ENCODE results near the gene RAB15.

The RAB15 gene

DNA sequence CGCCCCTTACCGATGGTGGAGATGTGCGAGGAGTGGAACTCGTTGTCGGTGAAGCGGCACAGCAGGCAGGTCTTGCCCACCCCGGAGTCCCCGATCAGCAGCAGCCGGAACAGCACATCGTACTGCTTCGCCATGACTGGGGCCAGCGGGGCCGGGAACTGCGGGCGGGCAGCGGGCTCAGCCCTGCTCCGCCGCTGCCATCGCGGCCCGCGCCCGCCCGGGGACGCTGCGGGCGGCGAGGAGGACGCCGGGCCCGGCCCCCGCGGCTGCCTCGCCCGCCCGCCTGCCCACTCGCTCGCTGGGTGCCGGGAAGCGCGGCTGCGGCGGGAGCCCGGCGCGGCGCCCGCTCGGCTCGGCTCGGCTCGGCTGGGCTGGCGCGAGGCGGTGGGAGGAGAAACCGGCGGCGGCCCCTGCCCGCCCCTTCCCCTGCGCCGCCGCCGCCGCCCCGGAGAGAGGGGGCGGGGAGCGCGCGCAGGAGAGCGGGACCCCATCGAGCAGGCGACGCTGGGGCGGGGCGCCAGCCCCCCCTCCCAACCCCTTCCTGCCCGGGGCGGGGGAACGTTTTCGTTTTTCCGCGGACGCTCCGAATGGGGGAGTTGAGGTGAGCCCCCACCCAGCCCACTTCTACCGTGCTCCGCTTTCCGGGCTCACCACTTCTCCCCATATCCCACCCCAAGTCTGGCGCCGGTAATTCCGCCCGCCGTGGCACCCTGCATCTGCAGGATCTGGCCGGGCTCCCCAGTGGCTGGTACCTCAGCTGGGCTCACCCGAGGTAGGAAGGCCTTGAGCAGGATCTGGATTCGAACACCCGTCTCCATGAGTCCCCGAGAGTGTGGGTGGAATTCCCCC lies at the start of gene RAB15:
RAB15 (minus strand) TSS at position 394 of the 849 bp plus-strand sequence; CDS start at position 134, 260 bp downstream.
- peak; percentile 13 to 18 for DNase-seq

DNA sequence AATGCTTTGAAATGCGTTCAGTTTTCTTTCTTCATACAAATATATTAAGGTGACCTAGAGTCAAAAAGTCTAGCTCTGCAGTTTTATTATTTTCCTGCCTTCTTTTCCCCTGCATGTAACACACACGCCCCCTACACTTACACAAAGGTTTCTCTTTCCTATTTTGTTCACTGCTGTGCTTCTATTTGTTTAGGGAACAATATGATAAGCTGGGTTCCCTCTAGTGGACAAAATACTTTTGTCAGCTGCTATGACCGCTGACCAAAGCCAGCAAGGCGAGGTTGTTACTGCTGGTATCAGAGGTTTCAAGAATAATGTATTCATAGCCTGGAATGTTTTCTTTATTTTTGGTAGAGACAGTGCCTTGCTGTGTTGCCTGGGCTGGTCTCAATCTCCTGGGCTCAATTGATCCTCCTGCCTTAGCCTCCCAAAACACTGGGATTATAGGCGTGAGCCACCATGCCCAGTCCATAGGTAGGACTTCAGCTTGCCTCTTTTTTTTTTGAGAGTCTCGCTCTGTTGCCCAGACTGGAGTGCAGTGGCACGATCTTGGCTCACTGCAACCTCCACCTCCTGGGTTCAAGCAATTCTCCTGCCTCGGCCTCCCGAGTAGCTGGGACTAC lies 47.9 kb upstream of the RAB15 start:
- no peak for DNase-seq

DNA sequence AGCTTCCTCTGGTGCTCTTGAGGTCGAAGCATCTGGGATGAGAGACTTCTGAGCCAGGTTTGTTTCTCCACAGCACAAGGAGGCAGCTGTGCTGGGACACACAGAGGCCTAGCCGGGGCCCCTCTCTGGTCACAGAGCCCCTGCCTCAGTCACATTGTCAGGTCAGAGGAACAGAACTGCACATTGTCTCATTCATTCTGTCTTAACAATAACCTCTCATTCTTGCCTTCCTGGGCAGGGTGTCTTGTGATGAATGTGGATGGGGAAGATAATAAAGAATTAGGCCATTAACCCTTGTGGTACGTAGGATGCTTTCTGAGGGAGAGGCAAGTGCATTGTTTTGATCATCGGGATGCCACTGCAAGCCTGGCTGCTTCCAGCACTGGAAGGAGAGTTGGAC lies 44.3 kb upstream of the RAB15 start:
- no peak for DNase-seq

DNA sequence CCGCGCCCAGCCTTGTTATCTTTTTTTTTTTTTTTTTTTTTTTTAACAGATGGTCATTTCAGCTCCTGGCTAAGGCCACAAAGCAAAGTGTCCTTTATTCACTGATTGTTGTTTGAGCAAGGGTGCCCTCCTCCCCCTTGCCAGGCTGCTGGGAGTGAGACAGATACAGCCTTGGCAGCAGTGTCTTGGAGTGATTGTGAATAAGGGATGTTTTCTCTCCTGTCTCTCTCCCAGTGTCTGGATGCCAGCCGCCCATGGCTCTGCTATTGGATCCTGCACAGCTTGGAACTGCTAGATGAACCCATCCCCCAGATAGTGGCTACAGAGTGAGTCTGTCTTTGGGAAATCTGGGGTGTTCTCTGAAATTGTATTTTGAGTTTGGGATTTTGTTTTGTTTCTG lies 43.3 kb upstream of the RAB15 start:
- no peak for DNase-seq

DNA sequence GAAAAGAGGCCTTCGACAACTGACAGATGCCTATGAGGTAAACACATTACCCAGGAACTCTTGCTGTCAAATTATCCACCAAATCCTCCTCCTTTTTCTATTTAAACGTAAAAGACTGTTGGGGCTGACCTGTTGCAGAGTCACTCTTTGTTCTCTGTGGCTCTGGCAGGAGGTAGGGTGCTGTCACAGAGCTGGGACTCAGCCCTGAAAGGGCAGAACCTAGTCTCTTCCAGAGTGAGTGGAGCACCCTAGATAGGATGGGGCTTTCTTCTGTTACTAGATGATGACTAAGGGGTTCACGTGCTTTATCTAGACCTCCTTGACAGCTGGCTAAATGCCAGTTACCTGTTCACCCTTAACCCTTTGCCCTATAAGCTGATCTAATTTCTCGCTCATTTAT lies 40.2 kb upstream of the RAB15 start:
- DNase-seq = no peak

DNA sequence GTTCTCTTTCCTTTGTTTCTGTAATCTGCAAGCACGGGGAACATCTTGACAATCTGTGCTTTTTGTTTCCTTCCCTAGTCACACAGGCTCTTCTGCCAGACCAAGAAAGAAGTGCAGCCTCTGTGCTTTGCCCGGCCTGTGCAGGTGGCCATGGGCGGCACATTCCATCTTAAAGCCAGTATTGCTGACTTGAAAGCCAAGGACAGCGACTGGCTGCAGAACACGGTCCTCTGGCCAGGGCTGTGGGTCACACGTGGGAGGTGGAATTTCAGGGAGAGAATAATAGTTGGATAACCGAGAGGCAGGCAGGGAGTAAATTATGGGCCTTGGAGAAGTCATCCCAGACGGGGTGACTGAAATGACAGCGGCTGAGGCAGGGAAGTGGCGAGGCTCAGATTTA lies 39.4 kb upstream of the RAB15 start:
- no peak for DNase-seq

DNA sequence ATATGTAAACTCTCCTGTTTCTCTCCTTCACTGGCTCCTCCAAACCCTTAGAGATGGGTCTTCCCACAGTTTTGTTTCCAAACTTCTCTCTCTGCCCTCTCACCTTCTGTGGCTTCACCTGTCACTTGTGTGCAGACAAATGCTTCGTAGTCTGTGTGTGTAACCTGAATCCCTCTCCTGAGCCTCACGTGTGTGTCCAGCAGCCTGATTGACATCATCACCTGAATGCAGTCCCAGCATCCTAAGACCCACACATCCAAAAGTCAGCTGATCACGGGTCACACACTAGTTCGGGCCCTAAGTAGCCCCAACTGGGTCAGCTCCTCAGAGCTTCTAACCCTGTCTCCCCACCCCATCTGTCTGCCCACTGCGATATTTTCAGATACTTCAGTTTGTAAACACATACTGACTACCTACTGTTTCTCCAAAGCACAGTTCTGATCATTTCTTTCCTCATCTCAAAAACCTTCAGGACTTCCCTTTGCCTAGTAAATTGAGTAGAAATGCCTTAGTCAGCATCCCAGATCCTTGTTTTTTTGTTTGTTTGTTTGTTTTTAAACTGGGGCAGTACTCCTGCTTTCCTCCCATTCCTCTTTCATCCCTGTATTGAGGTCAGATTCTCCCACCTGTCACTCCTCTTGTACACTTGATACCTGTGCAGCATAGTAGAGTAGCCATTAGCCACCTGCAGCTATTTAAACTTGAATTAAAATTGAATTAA lies 38.2 kb upstream of the RAB15 start:
- DNase-seq = no peak

DNA sequence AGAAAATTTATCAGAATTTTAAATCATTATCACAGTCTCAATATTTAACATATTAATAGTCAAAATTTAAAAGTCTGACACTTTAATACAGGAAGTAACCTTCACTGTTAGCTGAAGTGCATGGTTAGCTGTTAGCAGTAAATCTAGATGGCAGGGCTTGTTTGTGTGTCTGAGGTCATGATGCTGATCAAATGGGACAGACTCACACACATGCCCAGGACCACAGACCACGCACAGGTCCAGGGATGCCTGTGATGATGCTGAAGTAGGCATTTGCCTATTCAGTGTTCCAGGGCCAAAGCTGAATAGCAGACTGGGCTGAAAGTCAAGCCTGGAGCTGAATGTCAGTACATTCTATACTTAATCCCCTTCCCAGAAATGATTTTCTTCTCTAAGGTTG lies 35.1 kb upstream of the RAB15 start:
- DNase-seq = no peak

DNA sequence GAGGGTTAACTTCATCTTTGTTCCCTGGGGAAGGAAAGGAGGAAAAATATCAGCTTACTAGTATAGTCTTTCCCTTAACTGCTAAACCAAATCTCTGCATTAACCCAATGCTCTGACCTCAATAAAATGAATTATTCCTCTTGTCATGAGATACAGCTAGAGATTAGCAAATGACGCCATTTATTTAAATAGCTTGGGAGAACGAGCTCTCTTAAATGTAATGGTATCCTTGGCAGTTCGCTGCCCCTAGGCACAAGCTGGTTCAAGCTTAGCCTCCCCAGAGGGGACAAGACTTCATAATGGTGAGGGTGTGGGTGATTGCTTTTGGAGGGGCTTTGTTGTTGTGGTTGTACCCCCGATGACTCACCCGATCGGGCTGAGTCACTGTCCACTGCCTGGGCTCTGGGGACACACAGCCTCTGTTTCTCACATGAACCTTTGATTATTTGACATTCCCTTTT lies 34.2 kb upstream of the RAB15 start:
- DNase-seq = no peak

DNA sequence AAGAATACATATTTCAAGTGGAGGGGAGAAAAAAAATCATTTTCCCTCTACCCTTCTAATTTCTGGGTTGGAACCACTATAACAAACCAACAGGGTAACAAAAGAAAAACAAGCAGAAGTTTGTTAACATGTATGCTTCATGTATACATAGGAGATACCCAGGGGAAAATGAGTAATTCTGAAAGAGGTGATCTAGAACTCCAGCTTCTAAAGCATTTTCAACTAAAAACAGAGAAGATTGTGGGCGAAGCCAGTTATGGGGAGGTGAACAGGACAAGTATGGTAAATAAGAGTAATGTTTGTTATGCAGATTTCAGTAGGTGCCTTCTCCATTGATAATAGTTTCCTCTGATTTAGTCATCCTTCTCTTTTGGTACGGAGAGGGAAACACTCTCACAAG lies 31.3 kb upstream of the RAB15 start:
- DNase-seq = no peak

DNA sequence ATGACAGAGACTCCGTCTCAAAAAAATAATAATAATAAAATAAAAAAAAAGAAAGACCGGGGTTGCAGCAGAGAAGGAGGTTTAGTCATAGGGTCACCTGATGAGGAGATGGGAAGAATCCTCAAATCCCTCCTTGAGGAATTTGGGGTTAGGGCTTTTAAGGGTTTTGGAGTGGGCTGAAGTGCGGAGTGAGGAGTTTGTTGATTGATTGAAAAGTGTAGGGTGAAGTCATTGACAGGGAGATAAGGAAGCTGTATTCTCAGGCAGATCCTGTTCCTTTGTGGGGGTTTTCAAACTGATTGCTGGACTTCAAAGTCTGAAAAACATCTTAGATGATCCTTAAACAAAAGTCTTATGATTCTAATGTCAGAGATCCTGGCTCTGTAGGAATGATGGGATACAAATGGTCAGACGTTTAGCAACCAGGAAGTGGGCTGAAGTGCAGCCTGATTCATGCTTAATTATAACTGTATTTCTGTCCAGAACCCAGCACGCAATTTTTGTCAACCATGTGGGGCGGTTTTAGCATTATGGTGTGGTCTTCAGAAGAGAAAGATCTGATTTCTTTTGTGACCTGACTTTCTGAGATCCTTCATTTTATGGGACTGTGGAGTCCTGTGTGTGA lies 30.6 kb upstream of the RAB15 start:
- DNase-seq = no peak

DNA sequence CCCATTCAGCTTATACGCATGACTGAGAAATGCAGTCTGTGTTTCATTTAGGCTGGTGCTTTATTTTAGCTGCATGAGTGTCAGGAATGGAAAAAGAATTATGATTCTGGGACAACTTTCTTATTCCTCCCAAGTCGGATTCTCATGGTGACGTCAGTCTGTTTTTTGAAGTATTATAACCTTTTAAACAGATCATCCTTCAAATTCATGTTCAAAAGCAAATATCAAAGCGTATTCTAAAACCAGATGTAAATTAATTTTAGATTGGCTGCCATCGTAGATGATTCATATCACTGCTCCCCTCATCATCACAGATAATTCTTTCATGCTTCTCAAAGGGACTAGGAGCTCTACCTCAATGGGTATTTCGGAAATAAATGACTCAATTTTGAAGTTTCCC lies 29.6 kb upstream of the RAB15 start:
- DNase-seq = no peak

DNA sequence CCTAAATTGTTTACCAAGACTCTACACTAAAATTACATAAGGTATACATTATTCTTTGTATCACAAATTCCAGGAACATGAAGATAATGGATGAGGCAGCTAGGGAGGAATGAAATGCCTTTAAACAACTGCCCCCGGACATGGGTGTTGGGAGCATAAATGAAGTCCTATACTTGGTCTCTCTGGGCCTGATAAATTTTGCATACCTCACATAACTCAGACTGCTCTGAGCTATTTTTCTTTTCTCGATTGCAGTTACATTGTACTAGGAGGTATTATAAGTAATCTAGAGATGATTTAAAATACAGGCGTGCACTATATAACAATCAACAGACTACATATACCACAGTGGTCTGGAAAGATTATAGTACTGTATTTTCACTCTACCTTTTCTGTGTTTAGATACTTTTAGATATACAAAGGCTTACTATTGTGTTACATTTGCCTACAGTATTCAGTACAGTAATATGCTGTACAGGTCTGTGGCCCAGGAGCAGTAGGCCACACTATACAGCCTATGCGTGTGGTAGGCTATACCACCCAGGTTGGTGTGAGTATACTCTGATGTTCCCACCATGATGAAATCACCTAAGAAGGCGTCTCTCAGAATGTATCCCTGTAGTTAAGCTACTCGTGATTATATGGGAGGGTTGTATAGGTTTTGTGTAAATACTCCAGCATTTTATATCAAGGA lies 28.9 kb upstream of the RAB15 start:
- no peak for DNase-seq

DNA sequence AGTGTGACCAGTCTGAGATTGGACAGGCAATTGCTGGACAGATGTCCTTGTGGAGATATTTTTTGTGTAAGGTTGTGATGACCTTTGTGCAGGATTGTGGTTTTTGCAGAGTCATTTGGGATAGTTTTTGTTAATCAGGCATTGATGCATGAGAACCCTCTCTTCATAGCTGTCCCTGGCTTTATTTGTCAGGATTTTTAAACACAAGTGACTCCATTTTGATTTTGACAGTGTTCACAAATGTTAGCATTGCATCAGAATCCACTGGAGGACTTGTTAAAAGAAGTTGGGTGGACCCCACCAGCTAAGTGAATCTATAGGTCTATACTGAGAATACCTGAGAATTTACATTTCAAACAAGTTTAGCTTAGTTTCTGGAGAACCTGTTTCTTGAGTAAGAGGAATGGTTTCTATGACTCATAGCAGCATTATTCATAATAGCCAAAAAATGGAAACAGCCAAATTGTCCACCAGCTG lies 26.4 kb upstream of the RAB15 start:
- DNase-seq = no peak

DNA sequence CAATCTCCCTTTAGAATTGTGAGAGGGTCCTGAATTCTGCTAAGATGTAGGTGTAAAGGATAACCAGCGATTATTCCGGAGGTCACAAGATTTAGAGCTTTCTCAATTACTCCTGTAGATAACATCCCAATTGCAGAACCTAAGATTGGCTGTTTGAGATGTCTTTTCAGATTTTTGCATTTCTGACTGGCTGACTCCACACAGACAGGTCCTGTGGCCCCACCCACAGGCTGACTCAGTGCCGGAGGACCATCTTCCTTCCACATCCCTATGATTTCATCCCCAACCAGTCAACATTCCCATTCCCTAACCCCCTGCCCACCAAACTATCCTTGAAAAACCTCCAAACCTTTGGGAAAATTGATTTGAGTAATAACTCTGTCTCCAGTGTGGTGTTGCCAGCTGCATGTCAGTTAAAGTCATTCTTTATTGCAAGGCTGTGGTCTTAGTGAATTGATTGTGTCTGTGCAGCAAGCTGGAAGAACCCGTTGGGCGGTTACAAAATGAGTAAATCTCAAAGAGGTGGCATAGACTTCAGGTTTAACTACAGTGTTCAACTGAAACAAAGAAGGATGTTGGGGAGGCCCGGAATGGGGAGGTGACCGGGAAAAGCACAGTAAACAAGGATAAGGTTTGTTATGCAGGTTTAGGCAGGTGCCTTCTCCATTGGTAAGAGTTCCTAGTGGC lies 25.1 kb upstream of the RAB15 start:
- DNase-seq = no peak

DNA sequence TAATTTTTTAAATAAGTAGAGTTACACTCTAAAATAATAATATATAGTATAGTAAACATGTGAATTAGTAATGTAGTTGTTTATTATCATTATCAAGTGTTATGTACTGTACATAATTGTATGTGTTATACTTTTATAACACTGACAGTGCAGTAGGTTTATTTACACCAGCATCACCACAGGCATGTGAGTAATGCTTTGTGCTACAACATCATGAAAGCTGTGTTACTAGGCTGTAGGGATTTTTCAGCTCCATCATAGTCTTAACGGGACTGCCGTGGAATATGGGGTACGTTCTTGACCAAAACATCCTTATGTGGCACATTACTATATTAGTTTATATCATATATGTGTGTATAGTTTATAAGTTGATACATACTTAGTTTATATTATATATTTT lies 23.2 kb upstream of the RAB15 start:
- no peak for DNase-seq

DNA sequence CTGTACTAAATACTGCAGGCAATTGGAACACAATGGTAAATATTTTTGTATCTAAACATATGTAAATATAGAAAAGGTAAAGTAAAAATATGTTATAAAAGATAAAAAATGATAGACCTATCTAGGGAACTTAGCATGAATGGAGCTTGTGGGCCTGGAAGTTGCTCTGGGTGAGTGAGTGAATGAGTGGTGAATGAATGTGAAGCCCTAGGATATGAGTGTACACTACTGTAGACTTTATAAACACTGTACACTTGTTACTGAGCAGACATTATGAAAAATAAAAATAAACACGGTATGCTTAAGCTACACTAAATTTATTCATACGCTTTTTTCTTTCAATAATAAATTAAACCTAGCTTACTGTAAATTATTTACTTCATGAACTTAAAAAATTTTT lies 22.4 kb upstream of the RAB15 start:
- DNase-seq = no peak

DNA sequence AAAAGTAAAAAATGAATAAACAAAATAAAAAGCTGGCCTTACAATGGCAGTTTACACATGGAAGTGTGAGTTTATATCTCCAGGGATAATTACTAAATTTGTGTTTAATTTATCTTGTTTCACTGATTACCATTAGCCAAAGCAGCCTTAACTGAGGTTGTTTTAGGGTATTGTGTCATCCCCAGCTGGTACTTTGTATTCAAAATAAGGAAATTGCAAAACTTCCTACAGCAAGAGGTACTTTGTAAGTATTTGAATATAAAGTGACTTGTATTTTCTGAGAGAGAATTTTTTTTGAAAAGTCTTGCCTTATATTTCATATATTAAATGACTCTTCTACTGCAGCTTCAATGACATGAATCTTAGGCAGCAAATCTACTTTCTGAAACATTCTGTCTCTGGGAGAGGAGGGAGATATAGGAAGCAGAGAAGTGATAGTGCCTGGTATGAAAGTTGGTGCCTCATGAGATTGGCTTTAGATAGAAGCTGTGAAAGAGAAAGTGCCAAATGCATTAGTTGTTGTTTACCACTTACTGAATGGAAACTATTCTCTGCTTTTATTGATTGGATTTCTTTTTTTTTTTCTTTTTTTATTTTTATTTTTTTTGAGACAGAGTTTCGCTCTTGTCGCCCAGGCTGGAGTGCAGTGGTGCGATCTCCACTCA lies 21.3 kb upstream of the RAB15 start:
- DNase-seq = no peak

DNA sequence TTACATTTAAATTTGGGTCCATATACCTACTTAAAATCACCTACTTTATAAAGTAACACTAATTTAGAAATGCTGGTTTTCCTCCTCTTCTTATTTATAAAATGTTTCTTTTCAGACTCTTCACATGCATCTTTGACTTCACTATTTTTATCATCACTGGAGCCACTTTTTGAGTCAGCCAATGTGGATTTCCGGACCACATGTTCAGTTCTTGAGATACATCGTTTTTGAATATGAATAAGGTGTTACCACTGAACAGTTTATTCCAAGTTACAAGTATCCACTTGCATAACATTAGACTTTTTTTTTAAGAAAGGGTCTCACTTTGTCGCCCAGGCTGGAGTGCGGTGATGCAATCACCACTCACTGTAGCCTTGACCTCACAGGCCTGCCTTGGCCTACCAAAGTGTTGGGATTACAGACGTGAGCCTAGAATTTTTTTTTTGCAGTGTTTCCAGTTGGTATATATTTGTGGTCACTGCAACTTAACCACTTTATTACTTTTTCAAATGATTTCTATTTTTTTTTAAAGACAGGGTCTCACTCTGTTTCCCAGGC lies 20.3 kb upstream of the RAB15 start:
- DNase-seq = no peak

DNA sequence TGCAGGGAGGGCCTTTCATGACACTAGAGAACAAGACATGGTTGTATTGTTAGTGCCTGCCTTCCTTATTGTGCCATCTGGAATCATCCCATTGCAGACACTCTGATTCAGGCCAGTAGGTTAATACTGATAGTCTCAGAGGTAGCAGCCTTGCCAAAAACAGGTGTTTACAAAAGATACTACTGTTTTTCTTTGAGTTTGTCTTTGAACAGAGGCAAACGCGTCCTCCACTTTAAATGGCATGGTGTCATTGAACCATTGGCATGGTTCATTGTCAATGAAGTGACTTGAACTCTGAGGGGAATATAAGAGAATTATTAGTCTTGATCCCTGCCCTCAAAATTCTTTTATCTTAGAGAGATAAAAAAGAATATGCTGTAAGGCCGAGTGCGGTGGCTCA lies 18.8 kb upstream of the RAB15 start:
- DNase-seq = no peak

DNA sequence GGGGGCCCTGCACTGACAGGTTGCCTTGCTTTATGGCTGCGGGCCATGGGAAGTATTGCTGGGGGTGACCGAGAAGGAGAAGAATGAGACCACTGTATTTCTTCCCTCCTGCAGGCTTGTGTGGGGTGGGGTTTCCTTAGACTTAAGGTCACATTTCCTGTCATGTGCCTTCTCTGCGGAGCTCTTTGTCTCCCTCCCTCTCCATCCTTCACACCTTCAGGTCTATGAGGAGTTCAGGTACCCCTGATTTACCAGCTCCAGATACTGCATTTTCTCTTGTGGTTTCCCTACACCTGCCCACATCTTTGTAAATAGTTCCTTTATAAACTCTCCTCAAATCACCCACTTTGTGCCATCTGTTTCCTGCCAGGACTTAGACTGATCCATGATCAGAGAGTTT lies 18.2 kb upstream of the RAB15 start:
- DNase-seq = no peak

Data from activated CD4-positive, alpha-beta T cell treated with anti-CD3 and anti-CD28 coated beads, Interleukin-2, amount 50 U/mL, for 4 hours (primary cell).